Right cardiac atrium (tissue), 5 donors: ENCODE results near the gene HSDL2. TPM values are rescaled to one million over a fixed set of nuclear protein-coding genes. Genes with fewer than 3 reads are reported as not detected.

Experiments
- ATAC-seq, 2 donors: fragments of 200-7000 bp; cut with Tn5 transposase; one replicate each; pipeline versions ENCODE4 v1.8.0 to v1.9.1; 2020; ENCODE audit warnings: moderate library complexity in 2 of 2, mild to moderate bottlenecking in 1 of 2
- DNase-seq, 3 donors: peaks; one replicate each; pipeline ENCODE4 v3.0.0-alpha.2; 2020
- H3K27ac ChIP-seq: one replicate; pipeline ENCODE4 v1.5.1; 2013; ENCODE audit warnings: mild to moderate bottlenecking, low read length, control low read depth, moderate library complexity
- H3K27me3 ChIP-seq: one replicate; pipeline ENCODE4 v1.6.1; 2013; ENCODE audit not compliant: control insufficient read depth, insufficient read depth
- H3K4me1 ChIP-seq: one replicate; pipeline ENCODE4 v1.6.1; 2013; ENCODE audit warnings: low read length; ENCODE audit not compliant: control insufficient read depth, insufficient read depth
- H3K4me3 ChIP-seq: one replicate; pipeline ENCODE4 v1.5.1; 2013; ENCODE audit warnings: low read length, control low read depth
- H3K9me3 ChIP-seq: one replicate; pipeline ENCODE4 v1.6.1; 2013; ENCODE audit warnings: low read length; ENCODE audit not compliant: control insufficient read depth
- WGBS: extraction: QIAGEN DNeasy Blood & Tissue Kit; methylation state at CpG from one replicate; pipeline ENCODE4 v1.1.7; 2013; 5-methylcytosine and 5-hydroxymethylcytosine counted together
- intact Hi-C, 4 donors: fragments of 100-400 bp; cut with DNase I; formaldehyde crosslinking; loops; one replicate each; pipeline versions ENCODE4 v1.11.0 to v1.14.0; 2022 to 2023
- polyA plus RNA-seq: library from polyadenylated mRNA; stranded (reverse); fragments of 200-250 nt; gene quantifications from one replicate; pipeline ENCODE4 v1.2.3, GENCODE V29; 2013
- total RNA-seq, 4 donors: library from RNA; stranded (reverse); fragmentation: NEBNext Ultra II Directional; extraction: Animal tissue kit (Norgen Biotek cat#: 25700); gene quantifications; one replicate each; pipeline ENCODE4 v1.2.1, GENCODE V29; 2021
- donor health status: healthy with polysubstance abuse.
- donor health status: DM: no; HTN: yes; CAD: no.
- donor health status: DM: no; HTN: no; CAD: no.
- donor health status: DM: no; HTN: yes; CAD: no; lungs with severe emphysema.
- donor health status: DM: yes; HTN: yes; CAD: no.

The HSDL2 gene
- total and polyA plus RNA-seq, 5 donors = 87.6 to 120 (median 104) TPM

- 95% methylated on average over 3 of the region's 3 CpGs for WGBS
- Histone ChIP-seq H3K27ac (no peak overlapping the region), H3K27me3 (no peaks in the 10 kb centered on the region), H3K4me3 (no peak overlapping the region), H3K9me3 (no peaks in the 10 kb centered on the region), H3K4me1 (no peaks in the 10 kb centered on the region)
- ATAC-seq = no peak
- no peak for DNase-seq
- intact Hi-C loops = loop anchor here in 1 of 4 donors (10.0 kb wide), 1 partner anchor 245 kb away; no protein-coding TSS in a partner anchor
Measured at GRCh38 chr9:112339886-112340285, 40.0 kb upstream of the HSDL2 start.

DNA sequence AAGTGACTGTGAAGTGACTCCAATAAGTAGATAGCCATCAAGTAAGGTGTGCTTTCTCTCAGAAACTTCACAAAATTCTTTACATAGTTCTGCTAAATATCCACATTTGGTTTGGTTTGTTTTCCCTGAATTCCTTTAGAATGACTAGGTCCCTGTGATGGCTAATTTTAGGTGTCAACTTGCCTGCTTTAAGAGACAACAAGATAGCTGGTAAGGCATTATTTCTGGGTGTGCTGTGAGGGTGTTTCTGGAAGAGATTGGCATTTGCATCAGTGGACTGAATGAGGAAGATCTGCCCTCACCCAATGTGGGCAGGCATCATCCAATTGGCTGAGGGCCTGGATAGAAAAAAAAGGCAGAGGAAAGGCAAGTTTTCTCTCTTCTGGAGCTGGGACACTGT lies 38.2 kb upstream of the HSDL2 start:
- H3K9me3 ChIP-seq = no peaks in the 10 kb centered on the region
- no peak for DNase-seq
- no peak overlapping the region for H3K27ac ChIP-seq
- no peaks in the 10 kb centered on the region for H3K4me1 ChIP-seq
- intact Hi-C loops = no loop called here
- H3K4me3 ChIP-seq = no peak overlapping the region
- no peak for ATAC-seq
- H3K27me3 ChIP-seq = no peaks in the 10 kb centered on the region

DNA sequence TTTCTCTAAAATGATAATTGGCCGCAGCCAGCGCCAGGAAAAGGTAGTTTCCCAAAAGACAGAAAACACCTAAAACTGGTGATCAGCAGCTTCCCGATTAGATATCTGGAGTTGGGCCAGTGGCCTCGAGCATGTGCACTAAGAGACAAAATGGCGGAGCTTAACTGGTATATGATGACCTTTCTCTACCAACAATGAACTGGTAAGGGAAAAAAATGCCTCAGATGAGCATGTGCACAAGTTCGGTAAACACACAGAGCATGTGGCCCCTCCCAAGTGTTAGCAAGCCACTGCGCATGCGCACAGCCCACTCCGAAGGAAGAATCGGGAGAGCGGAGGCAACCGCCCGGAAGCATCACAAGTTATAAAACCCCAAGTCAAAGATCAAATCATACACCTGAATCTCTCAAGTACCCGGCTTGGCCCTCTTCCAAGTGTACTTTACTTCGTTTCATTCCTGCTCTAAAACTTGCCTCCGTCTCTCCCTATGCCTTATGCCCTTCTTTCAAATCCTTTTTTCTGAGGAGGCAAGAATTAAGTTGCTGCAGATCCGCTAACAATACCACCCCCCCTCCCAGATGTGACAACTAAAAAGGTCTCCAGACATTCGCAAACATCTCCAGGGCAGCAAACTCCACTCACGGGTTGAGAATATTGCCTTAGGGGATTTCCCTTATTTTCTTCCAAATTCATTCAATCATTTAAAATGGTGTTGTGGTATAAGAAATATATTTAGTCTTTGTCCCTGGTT lies 31.5 kb upstream of the HSDL2 start:
- H3K27ac ChIP-seq = no peak overlapping the region
- peak overlapping the region; percentile 69 for H3K4me3 ChIP-seq
- H3K9me3 ChIP-seq = no peaks in the 10 kb centered on the region
- ATAC-seq = peak; percentile 91
- no peaks in the 10 kb centered on the region for H3K27me3 ChIP-seq
- intact Hi-C loops = no loop called here
- peaks cover 1% of the 10 kb centered on the region for H3K4me1 ChIP-seq
- WGBS = 24% methylated on average over 19 of the region's 19 CpGs
- DNase-seq = peak; percentile 92 to 96 (median 95)

GRCh38 chr9:112349008-112349333 lies 30.9 kb upstream of the HSDL2 start:
- Histone ChIP-seq H3K4me3 (peak overlapping the region; percentile 69), H3K27me3 (no peaks in the 10 kb centered on the region), H3K4me1 (peaks cover 1% of the 10 kb centered on the region), H3K9me3 (no peaks in the 10 kb centered on the region), H3K27ac (no peak overlapping the region)
- intact Hi-C loops = no loop called here
- DNase-seq (no peak), ATAC-seq (peak in 1 of 2 donors; percentile 23)
- WGBS = 55% methylated on average over 4 of the region's 4 CpGs

GRCh38 chr9:112351184-112351583 lies 28.7 kb upstream of the HSDL2 start:
- Histone ChIP-seq H3K27me3 (no peaks in the 10 kb centered on the region), H3K4me1 (peaks cover 1% of the 10 kb centered on the region), H3K4me3 (no peak overlapping the region), H3K9me3 (no peaks in the 10 kb centered on the region), H3K27ac (no peak overlapping the region)
- ATAC-seq (no peak), DNase-seq (no peak)
- intact Hi-C loops = loop anchor here in 1 of 4 donors (10.0 kb wide), 1 partner anchor 586 kb away; no protein-coding TSS in a partner anchor
- 47% methylated on average over 3 of the region's 3 CpGs for WGBS

GRCh38 chr9:112352209-112352608 lies 27.7 kb upstream of the HSDL2 start:
- Histone ChIP-seq H3K4me3 (no peak overlapping the region), H3K27ac (no peak overlapping the region), H3K9me3 (no peaks in the 10 kb centered on the region), H3K27me3 (no peaks in the 10 kb centered on the region), H3K4me1 (peaks cover 1% of the 10 kb centered on the region)
- DNase-seq = no peak
- no peak for ATAC-seq
- 61% methylated on average over 3 of the region's 3 CpGs for WGBS
- intact Hi-C loops = loop anchor here in 1 of 4 donors (10.0 kb wide), 1 partner anchor 587 kb away; no protein-coding TSS in a partner anchor

DNA sequence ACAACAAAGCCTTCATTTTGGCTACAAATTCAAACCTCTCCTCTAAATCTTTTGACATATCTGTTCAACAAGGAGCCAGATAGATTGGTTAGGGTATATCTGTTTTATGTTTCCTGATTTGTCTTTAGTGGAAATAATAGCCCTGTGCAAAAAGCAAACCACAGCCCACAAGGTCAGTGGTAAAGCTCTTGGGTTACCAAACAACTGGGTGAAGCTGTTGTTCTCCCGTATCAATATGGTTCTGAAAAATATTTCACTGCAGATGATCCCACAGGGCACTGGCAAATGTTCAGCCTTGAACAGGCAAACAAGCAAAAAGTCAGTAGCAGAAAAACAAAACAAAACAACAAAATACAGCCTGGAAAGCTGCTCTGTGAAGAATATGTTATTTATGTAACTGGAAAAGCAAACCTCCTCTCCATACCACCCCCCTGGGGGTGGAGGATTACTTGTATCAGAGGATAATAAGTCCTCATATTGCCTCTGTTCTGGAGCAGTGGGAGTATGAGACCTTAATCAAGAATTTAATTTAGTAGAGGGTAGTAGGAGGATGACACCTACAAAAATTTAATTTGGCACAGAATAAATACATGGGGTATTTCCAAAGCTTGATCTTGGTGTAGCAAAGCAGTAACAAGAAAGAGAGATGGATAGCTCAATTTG lies 25.7 kb upstream of the HSDL2 start:
- DNase-seq = no peak
- WGBS = 71% methylated on average over 1 of the region's 1 CpG
- no peaks in the 10 kb centered on the region for H3K4me1 ChIP-seq
- intact Hi-C loops = loop anchor here in 1 of 4 donors (10.0 kb wide), 1 partner anchor 589 kb away; no protein-coding TSS in a partner anchor
- no peaks in the 10 kb centered on the region for H3K9me3 ChIP-seq
- H3K27me3 ChIP-seq = no peaks in the 10 kb centered on the region
- H3K4me3 ChIP-seq = no peak overlapping the region
- H3K27ac ChIP-seq = no peak overlapping the region
- ATAC-seq = no peak

DNA sequence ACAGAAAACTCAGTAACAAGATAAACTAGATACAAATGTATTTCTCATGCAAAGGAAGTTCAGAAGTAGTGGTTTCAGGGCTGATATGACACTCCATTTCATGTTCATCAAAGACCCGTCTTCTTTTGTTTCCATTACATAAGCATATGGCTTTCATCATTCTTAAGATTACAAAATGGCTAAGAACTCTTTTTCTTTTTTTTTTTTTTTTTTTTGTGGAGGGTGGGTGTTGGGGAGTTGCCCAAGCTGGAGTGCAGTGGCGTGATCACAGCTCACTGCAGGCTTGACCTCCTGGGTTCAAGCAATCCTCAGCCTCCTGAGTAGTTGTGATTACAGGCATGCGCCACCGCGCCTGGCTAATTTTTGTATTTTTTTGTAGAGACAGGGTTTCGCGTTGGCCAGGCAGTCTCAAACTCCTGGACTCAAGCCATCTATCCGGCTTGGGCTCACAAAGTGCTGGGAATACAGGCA lies 24.4 kb upstream of the HSDL2 start:
- Histone ChIP-seq H3K27me3 (no peaks in the 10 kb centered on the region), H3K4me1 (no peaks in the 10 kb centered on the region), H3K4me3 (no peak overlapping the region), H3K9me3 (no peaks in the 10 kb centered on the region), H3K27ac (no peak overlapping the region)
- intact Hi-C loops = loop anchor here in 2 of 4 donors (5.0 to 10.0 kb wide), 2 partner anchors 263 to 591 kb away; no protein-coding TSS in a partner anchor
- WGBS = 59% methylated on average over 8 of the region's 8 CpGs
- ATAC-seq = no peak
- peak; percentile 35 to 70 (median 58) for DNase-seq

- no peak for DNase-seq
- H3K27ac ChIP-seq = no peak overlapping the region
- no peaks in the 10 kb centered on the region for H3K9me3 ChIP-seq
- intact Hi-C loops = loop anchor here in 3 of 4 donors (5.0 to 10.0 kb wide), 3 partner anchors 263 to 605 kb away; no protein-coding TSS in a partner anchor
- ATAC-seq = no peak
- H3K27me3 ChIP-seq = no peaks in the 10 kb centered on the region
- WGBS = 82% methylated on average over 5 of the region's 5 CpGs
- H3K4me1 ChIP-seq = no peaks in the 10 kb centered on the region
- no peak overlapping the region for H3K4me3 ChIP-seq
Measured at GRCh38 chr9:112360047-112360804, 19.7 kb upstream of the HSDL2 start.

GRCh38 chr9:112361601-112362000 lies 18.3 kb upstream of the HSDL2 start:
- peak in 1 of 2 donors; percentile 43 for ATAC-seq

More at GRCh38 chr9:112361601-112362000, 18.3 kb upstream of the HSDL2 start:
- intact Hi-C loops = loop anchor here in 3 of 4 donors (5.0 to 10.0 kb wide), 3 partner anchors 264 to 607 kb away; no protein-coding TSS in a partner anchor
- H3K4me3 ChIP-seq = no peak overlapping the region
- WGBS = 22% methylated on average over 4 of the region's 4 CpGs
- no peaks in the 10 kb centered on the region for H3K27me3 ChIP-seq
- H3K27ac ChIP-seq = no peak overlapping the region
- DNase-seq = no peak
- no peaks in the 10 kb centered on the region for H3K9me3 ChIP-seq
- H3K4me1 ChIP-seq = no peaks in the 10 kb centered on the region
